ENCODE measurements around the gene PHTF2. TPM values are rescaled to one million over a fixed set of nuclear protein-coding genes. Genes with fewer than 3 reads are reported as not detected.

Gene PHTF2
- total and polyA plus RNA-seq, 10 of the 15 experiments (the other 5 are each of a cell fraction or from before 2014, with no cell fraction given) = 12.9 to 41.8 (median 27.0) TPM

DNA sequence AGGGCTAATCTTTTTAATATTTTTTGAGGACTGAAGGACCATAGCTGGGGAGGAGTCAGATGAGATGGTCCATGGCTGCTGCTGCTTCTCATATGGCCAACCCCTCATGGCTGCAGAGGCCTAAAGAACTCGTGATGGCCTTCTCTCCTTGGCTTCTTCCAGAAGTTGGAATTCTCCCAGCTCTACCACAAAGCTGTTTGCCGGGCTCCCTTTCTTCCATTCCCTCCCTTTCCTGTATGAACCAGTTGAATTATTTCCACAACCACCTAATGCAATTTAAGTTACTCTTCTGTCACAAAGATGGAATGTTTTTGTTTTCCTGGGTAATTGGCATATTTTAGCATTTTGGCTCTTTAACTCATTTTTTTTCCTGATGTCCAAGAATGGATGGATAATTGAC lies 80.7 kb downstream of the PHTF2 start:
- intact Hi-C loops (cut with micrococcal nuclease; ENCODE audit: unreplicated experiment) = no loop called here
- no peak overlapping the region for H3K27ac ChIP-seq (ENCODE audit: control insufficient read depth, insufficient read depth)
- DNase-seq (ENCODE audit: low read depth, low spot score) (no peak), ATAC-seq (no peak), FAIRE-seq (no peak)
- no peak for TF ChIP-seq IRF3 (IDR thresholded peaks at IDR 0.05)
- no peak for TF ChIP-seq ZBED1 (IDR thresholded peaks at IDR 0.05; ENCODE audit: borderline replicate concordance)
- no peak for TF ChIP-seq BRCA1 (IDR thresholded peaks at IDR 0.05; ENCODE audit: low read depth, low read length)
- TF ChIP-seq CHD1 (IDR thresholded peaks at IDR 0.05; ENCODE audit: low read depth, low read length) = no peak
- TF ChIP-seq IRF4 (IDR thresholded peaks at IDR 0.05; ENCODE audit: low read depth, low read length) = no peak
- no peak for TF ChIP-seq SP1 (IDR thresholded peaks at IDR 0.05; ENCODE audit: low read depth, low read length)
- no peak for TF ChIP-seq IKZF1 (conservative IDR thresholded peaks at IDR 0.05)
- POLR2A ChIA-PET = no interaction called here
- SMC1A ChIA-PET (ENCODE audit: uncharacterized antibody, unreplicated experiment) = interaction anchor here (0.6 kb wide), 1 partner anchor 80 kb away, joined by 3 read pairs; no protein-coding TSS in a partner anchor
- H3K4me1 ChIP-seq (ENCODE audit: control insufficient read depth, insufficient read depth, low read length) = no peaks in the 10 kb centered on the region
- no peaks in the 10 kb centered on the region for H4K20me1 ChIP-seq (ENCODE audit: control insufficient read depth, insufficient read depth)
- no peaks in the 10 kb centered on the region for H3K79me2 ChIP-seq (ENCODE audit: control insufficient read depth, insufficient read depth, low read length)
- H3K4me3 ChIP-seq = no peak overlapping the region
- H3K4me2 ChIP-seq (ENCODE audit: control insufficient read depth, insufficient read depth) = no peak overlapping the region
- CTCF ChIA-PET = interaction anchor here (0.6 kb wide), 1 partner anchor 547 kb away, joined by 3 read pairs; no protein-coding TSS in a partner anchor
- RAD21 ChIA-PET (ENCODE audit: unreplicated experiment) = no interaction called here
- in situ Hi-C loops (cut with MboI) = no loop called here
- no peaks in the 10 kb centered on the region for H3K27me3 ChIP-seq (replicated peaks in 1 of 2; ENCODE audit: control insufficient read depth in 2 of 2, insufficient read depth in 2 of 2, low read length in 1 of 2)
- WGBS (ENCODE audit: insufficient coverage, insufficient replicate concordance, low lambda C conversion rate, missing lambda C conversion rate) = 100% methylated on average over 2 of the region's 2 CpGs
- no peak overlapping the region for H3K9ac ChIP-seq (ENCODE audit: control insufficient read depth, insufficient read depth, low read length)
- BruUV-seq (replicated peaks) = no TSS peak
- H2AFZ ChIP-seq (ENCODE audit: control insufficient read depth, low read depth, low read length) = no peak overlapping the region
- no peaks in the 10 kb centered on the region for H3K36me3 ChIP-seq (ENCODE audit: control insufficient read depth in 2 of 2, insufficient read depth in 2 of 2, low read length in 1 of 2)
- no peaks in the 10 kb centered on the region for H3K9me3 ChIP-seq (replicated peaks; ENCODE audit: control insufficient read depth, insufficient read depth, low read length)

GRCh38 chr7:77881871-77882270 lies 83.3 kb downstream of the PHTF2 start:
- ChIA-PET SMC1A (ENCODE audit: uncharacterized antibody, unreplicated experiment) (interaction anchor here (0.7 to 1.2 kb wide), 4 partner anchors 9 to 175 kb away, joined by 3 read pairs; no protein-coding TSS in a partner anchor), POLR2A (no interaction called here), RAD21 (ENCODE audit: unreplicated experiment) (interaction anchor here (0.6 kb wide), 1 partner anchor 310 kb away, joined by 3 read pairs; no protein-coding TSS in a partner anchor), CTCF (interaction anchor here (0.8 kb wide), 3 partner anchors 14 to 230 kb away, joined by 3 to 4 read pairs (median 3); no protein-coding TSS in a partner anchor)
- H3K36me3 ChIP-seq (ENCODE audit: control insufficient read depth in 2 of 2, insufficient read depth in 2 of 2, low read length in 1 of 2) = no peaks in the 10 kb centered on the region
- no peak for TF ChIP-seq TARDBP (IDR thresholded peaks at IDR 0.05; ENCODE audit: borderline replicate concordance)
- TF ChIP-seq RELA (IDR thresholded peaks at IDR 0.05; ENCODE audit: borderline replicate concordance, partially characterized antibody) = no peak
- TF ChIP-seq ATF2 (IDR thresholded peaks at IDR 0.05; ENCODE audit: low read length) = no peak
- no TSS peak for BruUV-seq (replicated peaks)
- ATAC-seq (no peak), FAIRE-seq (no peak), DNase-seq (ENCODE audit: low read depth, low spot score) (no peak)
- 96% methylated on average over 2 of the region's 2 CpGs for WGBS (ENCODE audit: insufficient coverage, insufficient replicate concordance, low lambda C conversion rate, missing lambda C conversion rate)
- H3K4me2 ChIP-seq (ENCODE audit: control insufficient read depth, insufficient read depth) = no peak overlapping the region
- no peak overlapping the region for H3K4me3 ChIP-seq
- H2AFZ ChIP-seq (ENCODE audit: control insufficient read depth, low read depth, low read length) = no peak overlapping the region
- intact Hi-C loops (cut with micrococcal nuclease; ENCODE audit: unreplicated experiment) = no loop called here
- H3K9me3 ChIP-seq (replicated peaks; ENCODE audit: control insufficient read depth, insufficient read depth, low read length) = no peaks in the 10 kb centered on the region
- H4K20me1 ChIP-seq (ENCODE audit: control insufficient read depth, insufficient read depth) = no peaks in the 10 kb centered on the region
- H3K9ac ChIP-seq (ENCODE audit: control insufficient read depth, insufficient read depth, low read length) = no peak overlapping the region
- in situ Hi-C loops (cut with MboI) = no loop called here
- H3K27ac ChIP-seq (ENCODE audit: control insufficient read depth, insufficient read depth) = no peak overlapping the region
- H3K79me2 ChIP-seq (ENCODE audit: control insufficient read depth, insufficient read depth, low read length) = no peaks in the 10 kb centered on the region
- no peaks in the 10 kb centered on the region for H3K4me1 ChIP-seq (ENCODE audit: control insufficient read depth, insufficient read depth, low read length)
- no peaks in the 10 kb centered on the region for H3K27me3 ChIP-seq (replicated peaks in 1 of 2; ENCODE audit: control insufficient read depth in 2 of 2, insufficient read depth in 2 of 2, low read length in 1 of 2)
